Spleen (tissue), 11 donors: Measurements from ENCODE around the gene SEC16A. TPM values are rescaled to one million over a fixed set of nuclear protein-coding genes. Genes with fewer than 3 reads are reported as not detected.

Experiments used
- DNase-seq: peaks from one replicate; pipeline ENCODE4 v3.0.0-alpha.2; 2020
- H3K27ac ChIP-seq, 8 donors: fragments of 200-600 bp; sonication (generic) in 7 of 8; 1 replicate in 4 of 8; 2 replicates in 4 of 8; pipeline versions ENCODE4 v1.5.0 to v1.8.0; 2016 to 2021; ENCODE audit warnings: inconsistent platforms in 4 of 8, mild to moderate bottlenecking in 4 of 8, moderate library complexity in 1 of 8
- H3K27me3 ChIP-seq, 7 donors: fragments of 200-600 bp; sonication (generic) in 6 of 7; replicated peaks in 1 of 7; 1 replicate in 4 of 7; 2 replicates in 3 of 7; pipeline versions ENCODE4 v1.5.0 to v1.8.0; 2016 to 2021; ENCODE audit warnings: inconsistent platforms in 3 of 7, mild to moderate bottlenecking in 1 of 7
- H3K36me3 ChIP-seq, 6 donors: fragments of 200-600 bp; sonication (generic) in 5 of 6; 1 replicate in 4 of 6; 2 replicates in 2 of 6; pipeline versions ENCODE4 v1.5.0 to v1.8.0; 2016 to 2021; ENCODE audit warnings: inconsistent platforms in 2 of 6
- H3K4me1 ChIP-seq, 6 donors: fragments of 200-600 bp; sonication (generic) in 5 of 6; 1 replicate in 3 of 6; 2 replicates in 3 of 6; pipeline versions ENCODE4 v1.5.0 to v1.8.0; 2016 to 2021; ENCODE audit warnings: inconsistent platforms in 3 of 6
- H3K4me3 ChIP-seq, 8 donors: fragments of 200-600 bp; sonication (generic) in 7 of 8; 1 replicate in 4 of 8; 2 replicates in 4 of 8; pipeline versions ENCODE4 v1.5.0 to v1.8.0; 2016 to 2021; ENCODE audit warnings: inconsistent platforms in 4 of 8, mild to moderate bottlenecking in 4 of 8, moderate library complexity in 2 of 8
- H3K9me3 ChIP-seq, 8 donors: fragments of 200-600 bp; sonication (generic) in 7 of 8; 1 replicate in 4 of 8; 2 replicates in 4 of 8; pipeline versions ENCODE4 v1.5.0 to v1.8.0; 2016 to 2021; ENCODE audit warnings: inconsistent platforms in 4 of 8
- POLR2A ChIP-seq, 3 donors: fragments of 450-650 bp; IDR thresholded peaks; one replicate each; pipeline ENCODE4 v1.5.1; 2017; ENCODE audit warnings: antibody characterized with exemption in 3 of 3, mild to moderate bottlenecking in 1 of 3
- POLR2AphosphoS5 ChIP-seq, 3 donors: sonication (generic); formaldehyde crosslinking; IDR thresholded peaks; one replicate each; pipeline ENCODE4 v1.5.1; 2017; ENCODE audit warnings: antibody characterized with exemption in 3 of 3
- WGBS, 5 donors: extraction: QIAGEN DNeasy Blood & Tissue Kit in 3 of 5; methylation state at CpG; one replicate each; pipeline versions ENCODE4 v1.1.5 to v1.1.7; 2013 to 2018; 5-methylcytosine and 5-hydroxymethylcytosine counted together
- intact Hi-C: fragments of 100-400 bp; cut with DNase I; formaldehyde crosslinking; loops from one replicate; pipeline ENCODE4 v1.15.0; 2023; ENCODE audit warnings: low total_unique reads
- polyA plus RNA-seq, 3 donors: library from polyadenylated mRNA; stranded (reverse); fragments of 200-250 nt; gene quantifications; one replicate each; pipeline ENCODE4 v1.2.1, GENCODE V29; 2013
- total RNA-seq, 7 donors: library from RNA; depleted of rRNA in 3 of 7; stranded (reverse); fragments of >200 nt in 3 of 7; fragmentation: NEBNext Ultra II Directional in 4 of 7; extraction: Animal tissue kit (Norgen Biotek cat#: 25700) in 4 of 7; gene quantifications; one replicate each; pipeline versions ENCODE4 v1.1.0 to v1.2.1, GENCODE V29; 2016 to 2021
- TF ChIP-seq, protein P1 (sequence below), 11 experiments: fragments of 200-600 bp in 7 of 11; fragments of 450-650 bp in 4 of 11; sonication (generic) in 4 of 11; IDR thresholded peaks in 8 of 11; conservative IDR thresholded peaks in 3 of 11; 1 replicate in 7 of 11; 2 replicates in 4 of 11; pipeline versions ENCODE4 v1.4.0 to v1.8.0; 2016 to 2021; ENCODE audit warnings: antibody characterized with exemption in 11 of 11, inconsistent platforms in 4 of 11, mild to moderate bottlenecking in 1 of 11
- donor health status: healthy with polysubstance abuse.
- donor health status: DM: no; HTN: no; CAD: no; lungs with moderate emphysema.
- donor health status: DM: no; HTN: no; CAD: no.
- donor health status: Bipolar disorder and iron deficiency.
- donor health status: healthy.
- donor health status: DM: no; HTN: no; CAD: no.
- donor health status: DM: yes; HTN: yes; CAD: no.

The SEC16A gene
- total and polyA plus RNA-seq, 10 donors: 35.0 to 92.1 (median 75.1) TPM

DNA sequence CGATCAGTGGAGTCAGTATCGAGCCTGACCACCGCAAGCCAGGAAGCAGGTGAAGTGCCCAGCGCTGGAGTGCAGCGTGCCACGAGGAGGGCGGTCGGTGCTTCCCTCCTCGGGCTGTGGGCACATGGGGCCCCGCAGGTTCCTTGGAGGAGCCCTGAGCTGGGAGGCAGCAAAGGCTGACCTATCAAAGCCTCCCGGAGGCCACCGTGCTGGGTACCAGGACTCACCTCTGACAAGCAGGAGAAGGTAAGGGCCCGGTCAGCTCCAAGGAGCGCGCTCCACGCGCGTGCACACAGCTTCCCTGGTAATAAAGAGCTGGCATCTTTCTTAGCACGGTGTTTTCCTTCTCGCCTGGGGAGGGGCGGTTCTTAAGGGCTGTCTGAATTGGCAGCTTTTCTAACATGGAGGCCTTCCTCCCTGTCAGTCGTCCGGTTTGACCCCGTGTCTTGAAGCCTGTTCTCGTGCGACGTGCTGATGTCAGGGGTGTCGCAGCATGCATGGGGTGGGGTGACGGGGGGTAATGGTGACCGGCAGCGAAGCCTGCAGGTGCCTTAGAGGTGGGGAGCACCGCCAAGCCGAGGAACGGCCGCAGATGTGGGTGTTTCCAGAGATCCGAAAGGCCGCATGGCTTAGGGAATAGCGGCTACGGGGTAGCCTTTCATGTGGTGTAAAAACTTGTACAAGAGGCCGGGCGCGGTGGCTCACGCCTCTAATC, 59.3 kb downstream of the SEC16A start:
- TF ChIP-seq POLR2A (IDR thresholded peaks at IDR 0.05): no peak
- TF ChIP-seq, protein P1, sequence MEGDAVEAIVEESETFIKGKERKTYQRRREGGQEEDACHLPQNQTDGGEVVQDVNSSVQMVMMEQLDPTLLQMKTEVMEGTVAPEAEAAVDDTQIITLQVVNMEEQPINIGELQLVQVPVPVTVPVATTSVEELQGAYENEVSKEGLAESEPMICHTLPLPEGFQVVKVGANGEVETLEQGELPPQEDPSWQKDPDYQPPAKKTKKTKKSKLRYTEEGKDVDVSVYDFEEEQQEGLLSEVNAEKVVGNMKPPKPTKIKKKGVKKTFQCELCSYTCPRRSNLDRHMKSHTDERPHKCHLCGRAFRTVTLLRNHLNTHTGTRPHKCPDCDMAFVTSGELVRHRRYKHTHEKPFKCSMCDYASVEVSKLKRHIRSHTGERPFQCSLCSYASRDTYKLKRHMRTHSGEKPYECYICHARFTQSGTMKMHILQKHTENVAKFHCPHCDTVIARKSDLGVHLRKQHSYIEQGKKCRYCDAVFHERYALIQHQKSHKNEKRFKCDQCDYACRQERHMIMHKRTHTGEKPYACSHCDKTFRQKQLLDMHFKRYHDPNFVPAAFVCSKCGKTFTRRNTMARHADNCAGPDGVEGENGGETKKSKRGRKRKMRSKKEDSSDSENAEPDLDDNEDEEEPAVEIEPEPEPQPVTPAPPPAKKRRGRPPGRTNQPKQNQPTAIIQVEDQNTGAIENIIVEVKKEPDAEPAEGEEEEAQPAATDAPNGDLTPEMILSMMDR (IDR thresholded peaks at IDR 0.05 in 8 of 11, conservative IDR thresholded peaks at IDR 0.05 in 3 of 11): no peak
- TF ChIP-seq POLR2AphosphoS5 (IDR thresholded peaks at IDR 0.05): peak in 1 of 3 donors; percentile 5
- Histone ChIP-seq H3K36me3 (peaks cover 8 to 94% (median 65%) of the 10 kb centered on the region in 6 donors), H3K9me3 (no peaks in the 10 kb centered on the region), H3K27ac (no peak overlapping the region), H3K4me1 (no peaks in the 10 kb centered on the region), H3K27me3 (no peaks in the 10 kb centered on the region), H3K4me3 (no peak overlapping the region)
- intact Hi-C loops: no loop called here
- DNase-seq: no peak
- 93 to 97% (median 95%) methylated on average over 35 to 43 of the region's 43 CpGs for WGBS, 5 donors

DNA sequence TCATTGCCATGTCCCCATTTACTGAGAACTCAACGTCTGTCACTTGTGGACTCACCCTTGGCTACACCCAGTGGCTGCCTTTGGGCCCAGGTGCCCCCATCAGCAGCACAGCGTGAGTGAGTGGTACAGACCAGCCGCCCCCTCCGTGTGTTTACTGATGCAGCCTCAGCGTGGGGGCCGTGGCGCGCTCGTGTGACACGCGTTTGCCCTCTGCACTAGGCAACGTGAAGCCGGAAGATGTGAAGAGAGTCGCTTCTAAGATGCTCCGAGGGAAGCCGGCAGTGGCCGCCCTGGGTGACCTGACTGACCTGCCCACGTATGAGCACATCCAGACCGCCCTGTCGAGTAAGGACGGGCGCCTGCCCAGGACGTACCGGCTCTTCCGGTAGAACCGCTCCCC, 60.0 kb downstream of the SEC16A start:
- Histone ChIP-seq H3K27me3 (no peaks in the 10 kb centered on the region), H3K27ac (no peak overlapping the region), H3K4me1 (no peaks in the 10 kb centered on the region), H3K4me3 (no peak overlapping the region), H3K9me3 (no peaks in the 10 kb centered on the region), H3K36me3 (peaks cover 8 to 94% (median 71%) of the 10 kb centered on the region in 6 donors)
- 95 to 98% (median 96%) methylated on average over 25 to 26 of the region's 26 CpGs for WGBS, 5 donors
- intact Hi-C loops: no loop called here
- TF ChIP-seq POLR2A (IDR thresholded peaks at IDR 0.05) (no peak), POLR2AphosphoS5 (IDR thresholded peaks at IDR 0.05) (no peak)
- TF ChIP-seq, protein P1 (IDR thresholded peaks at IDR 0.05 in 8 of 11, conservative IDR thresholded peaks at IDR 0.05 in 3 of 11): no peak
- DNase-seq: no peak

DNA sequence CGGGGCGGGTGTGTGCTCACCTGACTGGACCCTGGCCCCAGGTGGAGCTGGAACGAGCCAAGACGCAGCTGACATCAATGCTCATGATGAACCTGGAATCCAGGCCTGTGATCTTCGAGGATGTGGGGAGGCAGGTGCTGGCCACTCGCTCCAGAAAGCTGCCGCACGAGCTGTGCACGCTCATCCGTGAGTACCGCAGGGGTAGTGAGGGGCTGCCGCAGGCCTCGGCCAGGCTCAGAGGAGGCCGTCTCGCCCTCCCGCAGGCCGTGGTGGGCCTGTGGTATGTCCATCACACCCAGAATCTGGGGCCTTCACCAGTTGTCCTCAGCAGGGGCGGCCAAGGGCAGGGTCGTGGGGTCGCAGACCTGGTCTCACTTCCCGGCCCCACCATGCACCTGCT, 61.0 kb downstream of the SEC16A start:
- Histone ChIP-seq H3K9me3 (no peaks in the 10 kb centered on the region), H3K27ac (no peak overlapping the region), H3K27me3 (no peaks in the 10 kb centered on the region), H3K4me3 (no peak overlapping the region), H3K4me1 (no peaks in the 10 kb centered on the region), H3K36me3 (peaks cover 8 to 98% (median 82%) of the 10 kb centered on the region in 6 donors)
- DNase-seq: no peak
- peak in 1 of 3 donors; percentile 59 for TF ChIP-seq POLR2AphosphoS5 (IDR thresholded peaks at IDR 0.05)
- TF ChIP-seq POLR2A (IDR thresholded peaks at IDR 0.05): no peak
- TF ChIP-seq, protein P1 (IDR thresholded peaks at IDR 0.05 in 8 of 11, conservative IDR thresholded peaks at IDR 0.05 in 3 of 11): no peak
- intact Hi-C loops: no loop called here
- 89 to 96% (median 93%) methylated on average over 7 to 21 of the region's 21 CpGs for WGBS, 5 donors

DNA sequence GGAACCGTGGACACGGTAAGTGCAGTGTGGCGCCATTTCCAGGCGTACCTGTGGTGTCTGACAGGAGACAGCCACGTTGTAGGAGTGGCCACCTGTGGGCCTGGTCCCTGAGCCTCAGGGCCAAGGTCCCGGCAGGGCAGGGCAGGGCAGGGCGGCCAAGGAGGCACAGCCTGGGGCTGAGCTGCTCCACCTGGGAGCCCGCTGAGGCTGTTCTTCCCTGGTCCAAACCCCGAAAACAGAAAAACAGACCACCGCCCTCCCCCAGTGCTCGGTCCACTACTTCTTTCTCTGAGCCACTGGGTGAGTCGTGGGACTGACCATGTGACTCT, 63.8 kb downstream of the SEC16A start:
- intact Hi-C loops: no loop called here
- no peak for DNase-seq
- peaks cover 8 to 100% (median 99%) of the 10 kb centered on the region in 6 donors for H3K36me3 ChIP-seq
- WGBS, 5 donors: 90 to 97% (median 95%) methylated on average over 10 to 12 of the region's 12 CpGs
- H3K27ac ChIP-seq: no peak overlapping the region
- no peaks in the 10 kb centered on the region for H3K27me3 ChIP-seq
- TF ChIP-seq, protein P1 (IDR thresholded peaks at IDR 0.05 in 8 of 11, conservative IDR thresholded peaks at IDR 0.05 in 3 of 11): no peak
- TF ChIP-seq POLR2AphosphoS5 (IDR thresholded peaks at IDR 0.05) (peak in 1 of 3 donors; percentile 29), POLR2A (IDR thresholded peaks at IDR 0.05) (no peak)
- H3K9me3 ChIP-seq: no peaks in the 10 kb centered on the region
- no peaks in the 10 kb centered on the region for H3K4me1 ChIP-seq
- no peak overlapping the region for H3K4me3 ChIP-seq
